Spinal cord (tissue), 10 donors: ENCODE data around the gene ACOT8. TPM values are rescaled to one million over a fixed set of nuclear protein-coding genes. Genes with fewer than 3 reads are reported as not detected.
A peak's percentile ranks its signal among the peaks of the same experiment; 100 is the strongest.
"Not testable (repeated sequence)": the region's sequence is repeated elsewhere in the genome, so short reads cannot be mapped to it uniquely, and the experiment has no call there.

Experiments used
- DNase-seq, 6 donors: peaks; one replicate each; pipeline versions ENCODE4 v3.0.0 to v3.0.0-alpha.2; 2013 to 2015; ENCODE audit warnings: low spot score in 6 of 6, low read depth in 4 of 6
- H3K27ac ChIP-seq: one replicate; pipeline ENCODE4 v1.5.1; 2013; ENCODE audit warnings: low read depth, low read length, control low read depth
- H3K27me3 ChIP-seq: one replicate; pipeline ENCODE4 v1.6.1; 2013; ENCODE audit warnings: low read length; ENCODE audit not compliant: control insufficient read depth, insufficient read depth
- H3K36me3 ChIP-seq: one replicate; pipeline ENCODE4 v1.6.1; 2013; ENCODE audit warnings: low read length; ENCODE audit not compliant: control insufficient read depth, insufficient read depth
- H3K4me1 ChIP-seq: one replicate; pipeline ENCODE4 v1.6.1; 2013; ENCODE audit warnings: low read length; ENCODE audit not compliant: control insufficient read depth, insufficient read depth
- H3K4me3 ChIP-seq: one replicate; pipeline ENCODE4 v1.5.1; 2013; ENCODE audit warnings: low read depth, low read length, control low read depth
- H3K9me3 ChIP-seq: one replicate; pipeline ENCODE4 v1.6.1; 2013; ENCODE audit warnings: low read length; ENCODE audit not compliant: control insufficient read depth, insufficient read depth
- WGBS: methylation state at CpG from one replicate; pipeline ENCODE4 v1.1.5; 2013; ENCODE audit warnings: missing lambda C conversion rate; ENCODE audit not compliant: insufficient coverage; 5-methylcytosine and 5-hydroxymethylcytosine counted together
- long read RNA-seq, 4 donors: transcript quantifications; one replicate each; lab custom pipeline, GENCODE V29; 2026
- polyA plus RNA-seq, 2 donors: library from polyadenylated mRNA; unstranded; fragments of 120-200 nt; gene quantifications; one replicate each; pipeline ENCODE4 v1.2.1, GENCODE V29; 2013; ENCODE audit not compliant: insufficient read length in 2 of 2
- total RNA-seq, 2 donors: library from RNA; depleted of rRNA in 1 of 2; stranded (reverse); fragments of 120-200 nt in 1 of 2; fragments of >200 nt in 1 of 2; gene quantifications; one replicate each; pipeline versions ENCODE4 v1.2.3 to v1.2.4, GENCODE V29; 2013 to 2014
- donor health status: healthy.

Gene ACOT8
- total RNA-seq (10 to 100 TPM; 27.8 to 37.9 TPM), polyA plus RNA-seq (10 to 100 TPM; 38.7 to 46.3 TPM)
- long read RNA-seq, donor 1, transcript ACOT8-201 (6 exons, 1,168 nt), result major isoform, 13 of 16 reads
- long read RNA-seq, donor 1, partial matches to known transcripts, result 0 of 16 reads
- long read RNA-seq, donor 1, other reads (novel, unspliced or antisense), result 0 of 16 reads
- long read RNA-seq, donor 2, transcript ACOT8-201 (6 exons, 1,168 nt), result major isoform, 5 of 7 reads
- long read RNA-seq, donor 2, partial matches to known transcripts, result 0 of 7 reads
- long read RNA-seq, donor 2, other reads (novel, unspliced or antisense), result 0 of 7 reads
- long read RNA-seq, donor 3, partial matches to known transcripts, result 0 of 6 reads
- long read RNA-seq, donor 3, other reads (novel, unspliced or antisense), result 0 of 6 reads
- long read RNA-seq, donor 4, transcript ACOT8-201 (6 exons, 1,168 nt), result major isoform, 8 of 14 reads
- long read RNA-seq, donor 4, partial matches to known transcripts, result 0 of 14 reads
- long read RNA-seq, donor 4, other reads (novel, unspliced or antisense), result 0 of 14 reads

DNA sequence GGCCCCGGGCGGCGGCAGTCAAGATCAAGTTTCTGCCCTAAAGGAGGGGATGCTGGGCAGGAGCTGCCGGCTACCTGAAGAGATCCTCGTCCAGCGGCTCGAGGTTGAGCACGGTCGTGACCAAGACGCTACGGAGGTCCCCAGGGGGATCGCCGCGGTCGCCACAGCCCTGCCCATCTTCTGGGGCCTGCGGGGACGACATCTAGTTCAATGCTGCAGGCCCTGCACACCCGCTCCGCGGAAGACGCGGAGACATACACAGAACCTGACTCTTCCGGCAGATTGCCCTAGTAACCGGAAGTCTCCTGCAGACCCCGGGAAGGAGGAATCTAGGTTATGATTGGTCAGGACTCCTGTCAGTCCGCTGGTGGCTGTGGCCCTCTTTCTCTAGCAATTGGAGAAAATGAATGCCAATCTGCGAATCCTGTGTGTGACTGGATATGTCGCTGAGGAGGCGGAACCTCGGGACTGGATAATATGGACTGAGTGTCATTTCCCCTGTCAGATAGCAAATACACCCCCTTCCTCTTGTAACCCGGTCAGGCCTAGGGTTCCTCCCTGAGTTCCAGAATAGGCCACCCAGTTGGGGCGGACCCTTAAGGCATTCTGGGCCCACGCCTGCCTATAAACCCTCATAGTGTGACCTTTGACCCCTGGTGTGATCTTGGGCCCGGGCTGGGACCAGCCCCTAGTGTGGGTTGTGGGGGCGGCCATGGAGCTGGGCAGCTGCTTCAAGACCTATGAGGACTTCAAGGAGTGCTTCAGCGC lies at the start of gene ACOT8, which contains the start of gene ZSWIM3:
TSS of gene ACOT8 (minus strand) at position 279 of the 768 bp plus-strand sequence. CDS start at position 202, 77 bp downstream.
TSS of gene ZSWIM3 (plus strand) at position 501 of the 768 bp plus-strand sequence. CDS start at position 713, 212 bp downstream.
- peak within 1 kb of the TSS; percentile 84 for H3K4me3 ChIP-seq
- H3K36me3 ChIP-seq, result peaks cover 16% of the 10 kb centered on the region
- H3K4me1 ChIP-seq, result peaks cover 35% of the 10 kb centered on the region
- H3K9me3 ChIP-seq, result no peaks in the 10 kb centered on the region
- 0% methylated on average over 31 of the region's 36 CpGs for WGBS
- peak; percentile 100 for DNase-seq
- no peaks in the 10 kb centered on the region for H3K27me3 ChIP-seq
- H3K27ac ChIP-seq, result peak within 1 kb of the TSS; percentile 79

DNA sequence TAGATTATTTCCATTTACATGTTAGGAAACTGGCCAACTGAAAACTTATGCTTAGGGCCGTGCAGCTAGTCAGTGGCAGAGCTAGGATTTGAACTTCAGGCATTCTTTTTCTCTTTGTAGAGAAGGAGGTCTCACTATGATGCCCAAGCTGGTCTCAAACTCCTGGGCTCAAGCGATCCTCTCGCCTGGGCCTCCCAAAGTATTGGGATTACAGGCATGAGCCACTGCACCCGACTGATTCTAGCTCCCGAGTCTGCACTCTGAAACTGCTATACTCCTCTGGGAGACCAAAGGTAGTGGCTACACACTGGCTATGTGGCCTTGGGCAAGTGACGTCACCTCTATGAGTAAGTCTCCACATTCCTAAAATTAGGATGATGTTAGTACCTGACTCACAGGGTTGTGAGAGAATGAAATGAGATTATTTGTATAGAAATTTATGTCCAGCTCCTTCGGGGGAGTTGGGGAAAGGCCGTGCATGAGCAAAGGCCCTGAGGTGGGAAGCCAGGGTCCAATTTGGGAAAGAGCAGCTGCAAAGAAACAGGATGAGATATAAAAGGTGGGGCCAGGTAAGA lies 48.4 kb upstream of the ACOT8 start:
- H3K9me3 ChIP-seq, result no peaks in the 10 kb centered on the region
- no peak overlapping the region for H3K27ac ChIP-seq
- peaks cover 63% of the 10 kb centered on the region for H3K36me3 ChIP-seq
- no peak for DNase-seq
- WGBS, result 92% methylated on average over 7 of the region's 8 CpGs
- no peaks in the 10 kb centered on the region for H3K27me3 ChIP-seq
- no peak overlapping the region for H3K4me3 ChIP-seq
- H3K4me1 ChIP-seq, result peaks cover 15% of the 10 kb centered on the region

DNA sequence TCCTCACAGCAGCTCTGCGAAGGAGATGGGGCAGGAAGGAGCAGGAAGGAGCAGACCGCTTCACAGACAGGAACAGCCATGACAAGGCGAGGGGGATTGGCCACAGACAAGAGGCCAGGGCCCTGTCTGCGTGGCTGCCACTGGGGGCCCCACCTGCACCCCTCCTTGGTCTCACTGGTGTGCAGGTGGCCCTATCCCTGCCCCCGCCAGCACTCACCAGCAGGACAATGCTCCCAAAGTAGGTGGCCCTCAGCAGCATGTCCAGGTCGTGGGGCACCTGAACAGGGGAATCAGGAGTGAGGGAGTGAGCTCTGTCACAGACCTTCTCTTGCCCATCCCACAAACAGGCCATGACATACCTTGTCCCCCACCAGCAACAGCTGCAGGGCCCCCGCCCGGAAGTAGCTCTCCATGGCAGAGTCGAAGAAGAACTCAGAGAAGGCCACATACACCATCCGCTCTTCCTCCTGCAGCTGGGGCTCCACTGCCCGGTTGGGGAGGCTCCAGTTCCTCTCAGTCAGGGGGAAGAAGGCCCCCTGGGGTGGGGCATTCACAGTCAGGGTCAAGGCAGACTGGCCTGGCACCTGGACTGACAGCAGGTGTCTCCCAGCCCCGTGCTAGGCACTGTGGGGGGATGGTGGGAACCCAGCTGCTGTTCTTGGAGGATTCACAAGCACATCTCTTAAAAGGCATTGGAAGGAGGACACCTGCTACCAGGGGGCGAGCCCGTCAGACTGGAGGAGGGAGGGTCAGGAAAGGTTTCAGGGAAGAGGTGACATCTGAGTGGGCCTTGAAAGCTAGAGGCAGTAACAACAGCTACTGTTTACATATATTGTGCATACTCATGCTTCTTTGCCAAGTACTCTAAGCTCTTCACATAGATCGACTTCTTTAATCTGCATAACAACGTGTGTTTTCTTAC lies 47.7 kb upstream of the ACOT8 start:
- no peaks in the 10 kb centered on the region for H3K9me3 ChIP-seq
- H3K27me3 ChIP-seq, result no peaks in the 10 kb centered on the region
- peaks cover 70% of the 10 kb centered on the region for H3K36me3 ChIP-seq
- H3K4me3 ChIP-seq, result no peak overlapping the region
- 88% methylated on average over 14 of the region's 16 CpGs for WGBS
- no peak for DNase-seq
- H3K4me1 ChIP-seq, result peaks cover 8% of the 10 kb centered on the region
- no peak overlapping the region for H3K27ac ChIP-seq

DNA sequence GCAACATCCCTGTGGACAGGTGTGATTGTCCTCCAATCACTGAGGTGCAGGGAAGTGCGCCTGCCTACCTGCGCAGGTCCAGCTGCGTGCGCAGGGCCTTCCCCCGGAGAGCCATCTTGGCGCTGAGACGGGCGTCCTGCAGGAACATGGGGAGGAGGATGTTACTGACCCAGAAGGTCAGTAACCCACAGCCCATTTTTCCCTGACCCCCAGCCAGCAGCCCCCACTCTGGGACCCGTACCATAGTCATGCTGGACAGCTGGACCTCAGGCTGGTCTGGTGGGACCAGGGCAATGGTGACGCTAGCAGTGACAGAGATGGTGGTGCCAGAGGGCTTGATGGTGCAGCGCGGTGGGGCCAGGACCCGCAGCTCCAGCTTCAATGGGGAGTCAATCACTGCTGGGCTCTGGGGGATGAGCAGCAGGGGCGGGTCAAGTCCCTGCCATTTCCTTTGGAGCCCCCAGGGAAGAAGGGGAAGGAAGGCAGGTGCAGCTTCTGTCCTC lies 45.1 kb upstream of the ACOT8 start:
- no peak overlapping the region for H3K27ac ChIP-seq
- 88% methylated on average over 6 of the region's 14 CpGs for WGBS
- no peak overlapping the region for H3K4me3 ChIP-seq
- DNase-seq, result no peak
- no peaks in the 10 kb centered on the region for H3K4me1 ChIP-seq
- H3K36me3 ChIP-seq, result peaks cover 74% of the 10 kb centered on the region
- no peaks in the 10 kb centered on the region for H3K27me3 ChIP-seq
- H3K9me3 ChIP-seq, result no peaks in the 10 kb centered on the region

DNA sequence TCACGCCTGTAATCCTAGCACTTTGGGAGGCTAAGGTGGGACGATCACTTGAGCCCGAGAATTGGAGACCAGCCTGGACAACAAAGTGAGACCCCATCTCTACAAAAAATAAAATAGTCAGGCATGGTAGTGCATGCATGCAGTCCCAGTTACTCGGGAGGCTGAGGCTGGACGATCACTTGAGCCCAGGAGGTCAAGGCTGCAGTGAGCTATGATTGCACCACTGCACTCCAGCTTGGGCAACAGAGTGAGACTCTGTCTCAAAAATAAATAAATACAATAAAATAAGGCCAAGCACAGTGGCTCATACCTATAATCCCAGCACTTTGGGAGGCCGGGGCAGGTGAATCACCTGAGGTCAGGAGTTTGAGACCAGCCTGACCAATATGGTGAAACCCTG lies 44.1 kb upstream of the ACOT8 start:
- peaks cover 78% of the 10 kb centered on the region for H3K36me3 ChIP-seq
- H3K27me3 ChIP-seq, H3K4me1 ChIP-seq, DNase-seq, H3K4me3 ChIP-seq, H3K27ac ChIP-seq, H3K9me3 ChIP-seq: not testable (repeated sequence)
- WGBS, result 100% methylated on average over 4 of the region's 6 CpGs

DNA sequence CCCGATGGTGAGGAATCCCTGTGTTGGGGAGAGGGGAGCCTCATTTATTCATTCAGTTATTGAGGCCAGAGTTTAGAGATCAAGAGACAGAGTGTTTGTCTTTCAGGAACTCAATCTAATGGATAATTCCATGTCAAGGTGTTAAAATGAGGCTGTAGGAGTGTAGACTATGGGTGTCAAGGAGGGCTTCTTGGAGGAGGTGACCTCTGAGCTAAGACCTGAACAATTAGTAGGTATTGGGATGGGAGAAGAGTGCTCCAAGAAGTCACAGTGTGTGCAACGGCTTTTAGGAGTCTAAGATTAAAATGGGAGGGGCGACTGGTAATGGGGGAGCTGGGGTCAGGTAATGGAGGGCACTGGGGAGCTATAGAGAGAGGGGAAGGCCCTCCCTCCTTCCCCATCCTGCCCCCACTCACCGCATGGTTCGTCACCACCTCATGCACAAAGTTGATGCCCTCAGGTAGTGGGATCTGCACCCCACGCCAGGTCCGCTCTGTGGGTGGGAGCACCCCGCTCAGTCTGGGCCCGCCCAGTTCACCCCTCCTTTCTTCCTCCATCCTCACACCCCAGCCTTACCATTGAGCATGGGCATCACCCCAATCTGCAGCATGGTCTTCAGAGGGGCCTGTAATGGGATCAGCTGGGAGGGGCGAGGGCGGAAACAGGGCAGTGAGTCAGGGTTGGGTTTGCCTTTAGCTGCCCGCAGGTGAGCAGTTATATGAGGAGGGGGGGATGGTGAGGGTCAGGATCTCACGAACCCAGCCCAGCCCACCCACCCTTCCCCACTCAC lies 42.0 kb upstream of the ACOT8 start:
- Histone ChIP-seq H3K27ac (no peak overlapping the region), H3K4me3 (no peak overlapping the region), H3K36me3 (peaks cover 79% of the 10 kb centered on the region), H3K27me3 (no peaks in the 10 kb centered on the region), H3K9me3 (no peaks in the 10 kb centered on the region), H3K4me1 (no peaks in the 10 kb centered on the region)
- DNase-seq, result no peak
- whole genome bisulfite sequencing, result 90% methylated on average over 8 of the region's 13 CpGs

DNA sequence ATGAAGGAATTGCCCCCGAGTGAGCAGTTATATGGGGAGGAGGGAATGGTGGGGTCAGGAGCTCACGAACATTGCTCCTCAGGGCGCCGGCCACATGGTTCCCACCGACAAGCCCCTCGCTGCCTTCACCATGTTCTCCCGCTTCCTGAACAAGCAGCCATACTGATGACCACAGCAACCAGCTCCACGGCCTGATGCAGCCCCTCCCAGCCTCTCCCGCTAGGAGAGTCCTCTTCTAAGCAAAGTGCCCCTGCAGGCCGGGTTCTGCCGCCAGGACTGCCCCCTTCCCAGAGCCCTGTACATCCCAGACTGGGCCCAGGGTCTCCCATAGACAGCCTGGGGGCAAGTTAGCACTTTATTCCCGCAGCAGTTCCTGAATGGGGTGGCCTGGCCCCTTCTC lies 41.1 kb upstream of the ACOT8 start:
- DNase-seq, result no peak
- no peaks in the 10 kb centered on the region for H3K4me1 ChIP-seq
- 77% methylated on average over 12 of the region's 12 CpGs for WGBS
- H3K27ac ChIP-seq, result no peak overlapping the region
- H3K36me3 ChIP-seq, result peaks cover 75% of the 10 kb centered on the region
- H3K9me3 ChIP-seq, result no peaks in the 10 kb centered on the region
- no peaks in the 10 kb centered on the region for H3K27me3 ChIP-seq
- no peak overlapping the region for H3K4me3 ChIP-seq

DNA sequence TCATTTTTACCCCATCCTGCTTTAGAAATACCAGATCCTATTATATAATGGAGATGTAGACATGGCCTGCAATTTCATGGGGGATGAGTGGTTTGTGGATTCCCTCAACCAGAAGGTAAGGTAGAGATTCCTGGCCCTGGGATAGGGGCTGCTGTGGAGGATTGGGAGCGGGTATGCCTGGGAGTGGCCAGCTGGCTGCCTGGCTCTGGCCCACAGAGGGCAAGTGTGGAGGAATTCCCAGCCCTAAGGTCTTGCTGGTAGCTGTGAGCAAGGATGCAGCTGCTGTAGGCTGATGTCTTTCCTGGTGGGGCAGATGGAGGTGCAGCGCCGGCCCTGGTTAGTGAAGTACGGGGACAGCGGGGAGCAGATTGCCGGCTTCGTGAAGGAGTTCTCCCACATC lies 40.5 kb upstream of the ACOT8 start:
- Histone ChIP-seq H3K27ac (no peak overlapping the region), H3K4me1 (peaks cover 3% of the 10 kb centered on the region), H3K9me3 (no peaks in the 10 kb centered on the region), H3K36me3 (peaks cover 74% of the 10 kb centered on the region), H3K27me3 (no peaks in the 10 kb centered on the region), H3K4me3 (no peak overlapping the region)
- no peak for DNase-seq
- WGBS, result 80% methylated on average over 7 of the region's 7 CpGs
